Panc1 (cell line): ENCODE data around the gene COX6A1. TPM values are rescaled to one million over a fixed set of nuclear protein-coding genes. Genes with fewer than 3 reads are reported as not detected.
A peak's percentile ranks its signal among the peaks of the same experiment; 100 is the strongest.

ENCODE experiments used
- ATAC-seq: fragments of 200-7000 bp; cut with Tn5 transposase; 2 replicates; pipeline ENCODE4 v1.9.1; 2020; ENCODE audit warnings: mild to moderate bottlenecking, moderate library complexity
- BruUV-seq: library from RNA; stranded (reverse); fragments of 400-500 nt; replicated peaks from 2 replicates; lab custom pipeline; 2021; lab: Mats Ljungman, UMichigan
- CTCF ChIA-PET: fragments of 300-600 bp; sonication (Branson Sonifier 250); formaldehyde crosslinking; loops from one replicate; lab custom pipeline; 2022; ENCODE audit warnings: antibody characterized with exemption; lab: Charles Lee
- POLR2A ChIA-PET: fragments of 300-600 bp; sonication (Branson Sonifier 250); formaldehyde crosslinking; loops from one replicate; lab custom pipeline; 2022; ENCODE audit warnings: antibody characterized with exemption; lab: Charles Lee
- DNase-seq: peaks from one replicate; pipeline ENCODE4 v3.0.0-alpha.2; 2010; ENCODE audit warnings: low read depth, low spot score
- H3K27ac ChIP-seq: 2 replicates; pipeline ENCODE4 v1.5.1; 2011; ENCODE audit warnings: mild to moderate bottlenecking, low read length, inconsistent platforms
- H3K27me3 ChIP-seq: fragments of 200-500 bp; sonication (Bioruptor generic); 2 replicates; pipeline ENCODE4 v1.6.0; 2014; ENCODE audit warnings: low read length, inconsistent platforms; ENCODE audit not compliant: control insufficient read depth, insufficient read depth
- H3K36me3 ChIP-seq: fragments of 200-500 bp; sonication (Bioruptor generic); 2 replicates; pipeline ENCODE4 v1.5.1; 2014; ENCODE audit warnings: inconsistent platforms, mild to moderate bottlenecking, low read length, moderate library complexity; ENCODE audit not compliant: control insufficient read depth, insufficient read depth
- H3K4me1 ChIP-seq: 2 replicates; pipeline ENCODE4 v1.5.1; 2011; ENCODE audit warnings: inconsistent platforms, mild to moderate bottlenecking, low read length, moderate library complexity; ENCODE audit not compliant: control insufficient read depth, insufficient read depth
- H3K4me3 ChIP-seq, 2 experiments: 2 replicates each; pipeline ENCODE4 v1.5.1; 2011 to 2012; ENCODE audit warnings: low read depth in 2 of 2, low read length in 2 of 2, mild to moderate bottlenecking in 2 of 2, inconsistent platforms in 1 of 2, moderate library complexity in 1 of 2
- H3K9me3 ChIP-seq: fragments of 200-500 bp; sonication (Bioruptor generic); 2 replicates; pipeline ENCODE4 v1.5.1; 2014; ENCODE audit warnings: low read depth, mild to moderate bottlenecking, inconsistent platforms, low read length, moderate library complexity; ENCODE audit not compliant: control insufficient read depth, insufficient read depth
- POLR2AphosphoS5 ChIP-seq: IDR thresholded peaks from 2 replicates; pipeline ENCODE4 v1.6.1; 2012; ENCODE audit warnings: mild to moderate bottlenecking, low read depth, low read length, moderate library complexity
- SIN3A ChIP-seq: IDR thresholded peaks from 2 replicates; pipeline ENCODE4 v1.6.1; 2012; ENCODE audit warnings: low read depth, mild to moderate bottlenecking, low read length, moderate library complexity, borderline replicate concordance; ENCODE audit not compliant: insufficient read depth
- TCF7L2 ChIP-seq: IDR thresholded peaks from 2 replicates; pipeline ENCODE4 v1.6.1; 2011; ENCODE audit warnings: mild to moderate bottlenecking, low read depth, low read length, inconsistent platforms
- in situ Hi-C: cut with HindIII; loops from 2 replicates; pipeline ENCODE4 v1.10.0; 2016; ENCODE audit warnings: low sequenced_read_pairs, low pct_unique_long_range_greater_than_20kb
- intact Hi-C: fragments of 100-400 bp; cut with micrococcal nuclease; formaldehyde crosslinking; loops from one replicate; pipeline ENCODE4 v1.10.0; 2022; ENCODE audit not compliant: unreplicated experiment
- total RNA-seq: library from RNA; stranded (reverse); gene quantifications from one replicate; pipeline ENCODE4 v1.2.1, GENCODE V29; 2021; ENCODE audit not compliant: unreplicated experiment
- TF ChIP-seq, protein P1 (sequence below): fragments of 450-650 bp; IDR thresholded peaks from 2 replicates; pipeline ENCODE4 v1.5.1; 2017; ENCODE audit warnings: mild to moderate bottlenecking
- TF ChIP-seq, protein P2 (sequence below), 2 experiments: IDR thresholded peaks; 2 replicates each; pipeline ENCODE4 v1.6.1; 2011 to 2012; ENCODE audit warnings: low read depth in 2 of 2, control low read depth in 1 of 2, low read length in 1 of 2, mild to moderate bottlenecking in 1 of 2, moderate library complexity in 1 of 2; ENCODE audit not compliant: insufficient read depth in 1 of 2

Gene COX6A1
- total RNA-seq, 1 experiment from 2014 or later = 557 TPM

GRCh38 chr12:120439646-120440247 is 1.8 kb downstream of the COX6A1 start:
- Histone ChIP-seq H3K27me3 (no peaks in the 10 kb centered on the region), H3K9me3 (no peaks in the 10 kb centered on the region), H3K27ac (no peak overlapping the region), H3K36me3 (peaks cover 7% of the 10 kb centered on the region), H3K4me1 (peaks cover 11% of the 10 kb centered on the region), H3K4me3 (peak overlapping the region; percentile 80 to 84)
- TF ChIP-seq POLR2AphosphoS5 (no peak), TCF7L2 (no peak), SIN3A (no peak)
- TF ChIP-seq, protein P1, sequence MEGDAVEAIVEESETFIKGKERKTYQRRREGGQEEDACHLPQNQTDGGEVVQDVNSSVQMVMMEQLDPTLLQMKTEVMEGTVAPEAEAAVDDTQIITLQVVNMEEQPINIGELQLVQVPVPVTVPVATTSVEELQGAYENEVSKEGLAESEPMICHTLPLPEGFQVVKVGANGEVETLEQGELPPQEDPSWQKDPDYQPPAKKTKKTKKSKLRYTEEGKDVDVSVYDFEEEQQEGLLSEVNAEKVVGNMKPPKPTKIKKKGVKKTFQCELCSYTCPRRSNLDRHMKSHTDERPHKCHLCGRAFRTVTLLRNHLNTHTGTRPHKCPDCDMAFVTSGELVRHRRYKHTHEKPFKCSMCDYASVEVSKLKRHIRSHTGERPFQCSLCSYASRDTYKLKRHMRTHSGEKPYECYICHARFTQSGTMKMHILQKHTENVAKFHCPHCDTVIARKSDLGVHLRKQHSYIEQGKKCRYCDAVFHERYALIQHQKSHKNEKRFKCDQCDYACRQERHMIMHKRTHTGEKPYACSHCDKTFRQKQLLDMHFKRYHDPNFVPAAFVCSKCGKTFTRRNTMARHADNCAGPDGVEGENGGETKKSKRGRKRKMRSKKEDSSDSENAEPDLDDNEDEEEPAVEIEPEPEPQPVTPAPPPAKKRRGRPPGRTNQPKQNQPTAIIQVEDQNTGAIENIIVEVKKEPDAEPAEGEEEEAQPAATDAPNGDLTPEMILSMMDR = peak; percentile 89
- TF ChIP-seq, protein P2, sequence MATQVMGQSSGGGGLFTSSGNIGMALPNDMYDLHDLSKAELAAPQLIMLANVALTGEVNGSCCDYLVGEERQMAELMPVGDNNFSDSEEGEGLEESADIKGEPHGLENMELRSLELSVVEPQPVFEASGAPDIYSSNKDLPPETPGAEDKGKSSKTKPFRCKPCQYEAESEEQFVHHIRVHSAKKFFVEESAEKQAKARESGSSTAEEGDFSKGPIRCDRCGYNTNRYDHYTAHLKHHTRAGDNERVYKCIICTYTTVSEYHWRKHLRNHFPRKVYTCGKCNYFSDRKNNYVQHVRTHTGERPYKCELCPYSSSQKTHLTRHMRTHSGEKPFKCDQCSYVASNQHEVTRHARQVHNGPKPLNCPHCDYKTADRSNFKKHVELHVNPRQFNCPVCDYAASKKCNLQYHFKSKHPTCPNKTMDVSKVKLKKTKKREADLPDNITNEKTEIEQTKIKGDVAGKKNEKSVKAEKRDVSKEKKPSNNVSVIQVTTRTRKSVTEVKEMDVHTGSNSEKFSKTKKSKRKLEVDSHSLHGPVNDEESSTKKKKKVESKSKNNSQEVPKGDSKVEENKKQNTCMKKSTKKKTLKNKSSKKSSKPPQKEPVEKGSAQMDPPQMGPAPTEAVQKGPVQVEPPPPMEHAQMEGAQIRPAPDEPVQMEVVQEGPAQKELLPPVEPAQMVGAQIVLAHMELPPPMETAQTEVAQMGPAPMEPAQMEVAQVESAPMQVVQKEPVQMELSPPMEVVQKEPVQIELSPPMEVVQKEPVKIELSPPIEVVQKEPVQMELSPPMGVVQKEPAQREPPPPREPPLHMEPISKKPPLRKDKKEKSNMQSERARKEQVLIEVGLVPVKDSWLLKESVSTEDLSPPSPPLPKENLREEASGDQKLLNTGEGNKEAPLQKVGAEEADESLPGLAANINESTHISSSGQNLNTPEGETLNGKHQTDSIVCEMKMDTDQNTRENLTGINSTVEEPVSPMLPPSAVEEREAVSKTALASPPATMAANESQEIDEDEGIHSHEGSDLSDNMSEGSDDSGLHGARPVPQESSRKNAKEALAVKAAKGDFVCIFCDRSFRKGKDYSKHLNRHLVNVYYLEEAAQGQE (IDR thresholded peaks at IDR 0.05; ENCODE audit: insufficient read depth in 1 of 2, low read depth in 2 of 2, low read length in 1 of 2) = no peak
- BruUV-seq = no TSS peak
- intact Hi-C loops (no loop called here), in situ Hi-C loops (no loop called here)
- ChIA-PET CTCF (no interaction called here), POLR2A (interaction anchor here (0.6 kb wide), 1 partner anchor 116 kb away, joined by 8 read pairs; no protein-coding TSS in a partner anchor)
- DNase-seq (no peak), ATAC-seq (peak; percentile 58)

GRCh38 chr12:120444676-120445075 is 6.8 kb downstream of the COX6A1 start:
- CTCF ChIA-PET = no interaction called here
- no peak overlapping the region; the same call in 1 of the 2 replicates for H3K27ac ChIP-seq
- H3K9me3 ChIP-seq = no peaks in the 10 kb centered on the region
- peaks cover 10% of the 10 kb centered on the region for H3K4me1 ChIP-seq
- no peak for ATAC-seq
- BruUV-seq = no TSS peak
- no peak for TF ChIP-seq SIN3A
- TF ChIP-seq, protein P1 = no peak
- POLR2A ChIA-PET = no interaction called here
- no peaks in the 10 kb centered on the region for H3K27me3 ChIP-seq
- peaks cover 10% of the 10 kb centered on the region for H3K36me3 ChIP-seq
- intact Hi-C loops (no loop called here), in situ Hi-C loops (no loop called here)
- no peak overlapping the region for H3K4me3 ChIP-seq
- no peak for DNase-seq
